RCC 7860 (cell line): ENCODE results near the gene PPP1R37.
"Not testable (repeated sequence)": the region's sequence is repeated elsewhere in the genome, so short reads cannot be mapped to it uniquely, and the experiment has no call there.

Experiments used
- DNase-seq: peaks from one replicate; pipeline ENCODE4 v3.0.0-alpha.2; 2015; ENCODE audit warnings: low spot score
- FAIRE-seq: peaks from 2 replicates; lab custom pipeline; 2012; peaks lifted over from hg19 to GRCh38; lab: Jason Lieb, UNC

PPP1R37 gene

GRCh38 chr19:45094707-45095106, 1.7 kb downstream of the PPP1R37 start:
- FAIRE-seq = no peak
- no peak for DNase-seq

GRCh38 chr19:45095496-45096413, 2.8 kb downstream of the PPP1R37 start:
- DNase-seq = no peak
- no peak for FAIRE-seq

GRCh38 chr19:45096700-45097099, 3.7 kb downstream of the PPP1R37 start:
- DNase-seq = no peak
- no peak for FAIRE-seq

GRCh38 chr19:45097450-45097775, 4.4 kb downstream of the PPP1R37 start:
- no peak for FAIRE-seq
- DNase-seq = no peak

- DNase-seq (peak; percentile 84), FAIRE-seq (peak; percentile 87)
Observed at GRCh38 chr19:45097776-45098520, 5.0 kb downstream of the PPP1R37 start.

GRCh38 chr19:45098521-45099466, 5.8 kb downstream of the PPP1R37 start:
- FAIRE-seq = no peak
- DNase-seq = no peak

GRCh38 chr19:45099467-45100191, 6.7 kb downstream of the PPP1R37 start:
- DNase-seq (peak; percentile 20), FAIRE-seq (no peak)

- FAIRE-seq = no peak
- no peak for DNase-seq
Observed at GRCh38 chr19:45100201-45100600, 7.2 kb downstream of the PPP1R37 start.

- FAIRE-seq (peak; percentile 82), DNase-seq (peak; percentile 83)
Observed at GRCh38 chr19:45100846-45101252, 7.9 kb downstream of the PPP1R37 start.

GRCh38 chr19:45101806-45102205, 8.8 kb downstream of the PPP1R37 start:
- DNase-seq (no peak), FAIRE-seq (no peak)

GRCh38 chr19:45102481-45102880, 9.5 kb downstream of the PPP1R37 start:
- DNase-seq = no peak
- no peak for FAIRE-seq

GRCh38 chr19:45103156-45103507, 10.2 kb downstream of the PPP1R37 start:
- FAIRE-seq (no peak), DNase-seq (no peak)

GRCh38 chr19:45103508-45104319, 10.7 kb downstream of the PPP1R37 start:
- DNase-seq = no peak

GRCh38 chr19:45104658-45105349, 11.8 kb downstream of the PPP1R37 start:
- FAIRE-seq (no peak), DNase-seq (no peak)

More at GRCh38 chr19:45103508-45104319, 10.7 kb downstream of the PPP1R37 start:
- FAIRE-seq = no peak

GRCh38 chr19:45106363-45106762, 13.4 kb downstream of the PPP1R37 start:
- FAIRE-seq, DNase-seq: not testable (repeated sequence)

GRCh38 chr19:45107621-45108150, 14.7 kb downstream of the PPP1R37 start:
- DNase-seq = no peak
- no peak for FAIRE-seq

- FAIRE-seq = no peak
- DNase-seq = no peak
Observed at GRCh38 chr19:45110851-45111266, 17.9 kb downstream of the PPP1R37 start.

GRCh38 chr19:45112111-45112827, 19.3 kb downstream of the PPP1R37 start:
- no peak for FAIRE-seq

More at GRCh38 chr19:45112111-45112827, 19.3 kb downstream of the PPP1R37 start:
- DNase-seq = no peak
